H1 (cell line): ENCODE results near the gene ABCG5. TPM values are rescaled to one million over a fixed set of nuclear protein-coding genes. Genes with fewer than 3 reads are reported as not detected.

Experiments
- CTCF ChIA-PET: fragments of 300-600 bp; sonication (Branson Sonifier 250); formaldehyde crosslinking; loops from one replicate; lab custom pipeline; 2021; ENCODE audit not compliant: partially characterized antibody; lab: Charles Lee
- POLR2A ChIA-PET: fragments of 300-600 bp; sonication (Branson Sonifier 250); formaldehyde crosslinking; loops from one replicate; lab custom pipeline; 2021; ENCODE audit warnings: inconsistent platforms; ENCODE audit not compliant: partially characterized antibody; lab: Charles Lee
- DNase-seq, 2 experiments: peaks; one replicate each; pipeline versions ENCODE4 v3.0.0 to v3.0.0-alpha.2; 2010 to 2022; ENCODE audit warnings: low spot score in 2 of 2, low read depth in 1 of 2, mixed read lengths in 1 of 2
- FAIRE-seq: peaks from 2 replicates; lab custom pipeline; 2011; peaks lifted over from hg19 to GRCh38; lab: Jason Lieb, UNC
- H2AFZ ChIP-seq: 2 replicates; pipeline ENCODE4 v1.8.1; 2012; ENCODE audit warnings: low read length, inconsistent platforms
- H2AK5ac ChIP-seq: 2 replicates; pipeline ENCODE4 v1.6.1; 2013; ENCODE audit warnings: low read depth, low read length
- H2BK120ac ChIP-seq: replicated peaks from 2 replicates; pipeline ENCODE3; 2013; ENCODE audit warnings: low read depth, low read length, inconsistent platforms
- H2BK12ac ChIP-seq: 2 replicates; pipeline ENCODE4 v1.6.1; 2013; ENCODE audit warnings: low read depth, low read length
- H2BK15ac ChIP-seq: 2 replicates; pipeline ENCODE4 v1.6.1; 2013; ENCODE audit warnings: low read length
- H2BK20ac ChIP-seq: 2 replicates; pipeline ENCODE4 v1.6.1; 2013; ENCODE audit warnings: low read length
- H2BK5ac ChIP-seq: 2 replicates; pipeline ENCODE4 v1.6.1; 2013; ENCODE audit warnings: low read depth, low read length
- H3K14ac ChIP-seq: 2 replicates; pipeline ENCODE4 v1.6.1; 2013; ENCODE audit warnings: inconsistent platforms; ENCODE audit not compliant: insufficient read length
- H3K18ac ChIP-seq: 2 replicates; pipeline ENCODE4 v1.6.1; 2013; ENCODE audit warnings: low read length; ENCODE audit errors: extremely low read depth
- H3K23ac ChIP-seq: 2 replicates; pipeline ENCODE4 v1.6.1; 2013; ENCODE audit warnings: inconsistent platforms; ENCODE audit not compliant: insufficient read length
- H3K23me2 ChIP-seq: 2 replicates; pipeline ENCODE4 v1.6.1; 2013; ENCODE audit warnings: low read depth, low read length
- H3K27ac ChIP-seq: 2 replicates; pipeline ENCODE4 v1.6.1; 2011; ENCODE audit warnings: low read depth, low read length, inconsistent platforms
- H3K27me3 ChIP-seq, 4 experiments: replicated peaks in 1 of 4; 1 replicate in 1 of 4; 2 replicates in 3 of 4; pipeline versions ENCODE4 v1.6.1 to v1.8.1; 2011 to 2013; ENCODE audit warnings: low read length in 3 of 4, mild to moderate bottlenecking in 3 of 4, inconsistent platforms in 2 of 4, mixed read lengths in 2 of 4, moderate library complexity in 1 of 4; ENCODE audit not compliant: control insufficient read depth in 3 of 4, insufficient read depth in 3 of 4; ENCODE audit errors: extremely low read depth in 1 of 4
- H3K36me3 ChIP-seq, 4 experiments: 2 replicates each; pipeline versions ENCODE4 v1.6.1 to v1.8.1; 2011 to 2013; ENCODE audit warnings: mild to moderate bottlenecking in 4 of 4, low read length in 3 of 4, moderate library complexity in 2 of 4, control low read depth in 1 of 4, inconsistent platforms in 1 of 4; ENCODE audit not compliant: insufficient read depth in 4 of 4, control insufficient read depth in 2 of 4
- H3K4ac ChIP-seq: replicated peaks from 2 replicates; pipeline ENCODE3; 2013; ENCODE audit warnings: low read length, low read depth, mixed read lengths, inconsistent platforms; ENCODE audit not compliant: insufficient read length
- H3K4me1 ChIP-seq, 4 experiments: replicated peaks in 1 of 4; 1 replicate in 1 of 4; 2 replicates in 3 of 4; pipeline versions ENCODE4 v1.6.1 to v1.8.1; 2011 to 2013; ENCODE audit warnings: low read length in 3 of 4, inconsistent platforms in 2 of 4, mixed read lengths in 1 of 4; ENCODE audit not compliant: insufficient read depth in 4 of 4, control insufficient read depth in 3 of 4
- H3K4me2 ChIP-seq, 2 experiments: 2 replicates each; pipeline versions ENCODE4 v1.6.1 to v1.8.1; 2011 to 2013; ENCODE audit warnings: low read depth in 2 of 2, low read length in 2 of 2, control low read depth in 1 of 2, inconsistent platforms in 1 of 2, mild to moderate bottlenecking in 1 of 2; ENCODE audit not compliant: insufficient read depth in 1 of 2
- H3K4me3 ChIP-seq, 4 experiments: fragments of 200-600, 300-600 bp in 1 of 4; sonication (generic), shearing (Covaris generic), sonication (Bioruptor Twin) in 1 of 4; 2 replicates each; pipeline versions ENCODE4 v1.5.1 to v1.8.1; 2011 to 2016; ENCODE audit warnings: low read length in 4 of 4, low read depth in 3 of 4, control low read depth in 2 of 4, inconsistent platforms in 2 of 4, mild to moderate bottlenecking in 2 of 4, mixed read lengths in 1 of 4, moderate library complexity in 1 of 4; ENCODE audit not compliant: insufficient read depth in 2 of 4; ENCODE audit errors: extremely low read depth in 1 of 4
- H3K56ac ChIP-seq: replicated peaks from 2 replicates; pipeline ENCODE3; 2013; ENCODE audit warnings: low read depth, mild to moderate bottlenecking, mixed read lengths, low read length, inconsistent platforms; ENCODE audit not compliant: insufficient read length
- H3K79me1 ChIP-seq: 2 replicates; pipeline ENCODE4 v1.6.1; 2013; ENCODE audit warnings: low read depth, low read length, control low read depth
- H3K79me2 ChIP-seq, 2 experiments: 2 replicates each; pipeline versions ENCODE4 v1.6.1 to v1.8.1; 2012 to 2013; ENCODE audit warnings: low read length in 2 of 2, mild to moderate bottlenecking in 2 of 2, inconsistent platforms in 1 of 2; ENCODE audit not compliant: insufficient read depth in 2 of 2, control insufficient read depth in 1 of 2
- H3K9ac ChIP-seq, 4 experiments: replicated peaks in 1 of 4; 1 replicate in 1 of 4; 2 replicates in 3 of 4; pipeline versions ENCODE4 v1.6.1 to v1.8.1; 2011 to 2013; ENCODE audit warnings: low read depth in 3 of 4, low read length in 3 of 4, control low read depth in 2 of 4, mild to moderate bottlenecking in 2 of 4, moderate library complexity in 2 of 4, inconsistent platforms in 1 of 4; ENCODE audit errors: extremely low read depth in 1 of 4
- H3K9me3 ChIP-seq, 2 experiments: 2 replicates each; pipeline versions ENCODE4 v1.6.1 to v1.8.1; 2012 to 2013; ENCODE audit warnings: mild to moderate bottlenecking in 2 of 2, moderate library complexity in 2 of 2, control low read depth in 1 of 2, inconsistent platforms in 1 of 2, low read depth in 1 of 2, low read length in 1 of 2, mixed read lengths in 1 of 2; ENCODE audit not compliant: insufficient read depth in 2 of 2
- H4K20me1 ChIP-seq, 2 experiments: replicated peaks in 1 of 2; 2 replicates each; pipeline versions ENCODE3 to v1.8.1; 2011 to 2013; ENCODE audit warnings: inconsistent platforms in 2 of 2, low read length in 2 of 2, mild to moderate bottlenecking in 1 of 2; ENCODE audit not compliant: insufficient read depth in 2 of 2, control insufficient read depth in 1 of 2
- H4K5ac ChIP-seq: 2 replicates; pipeline ENCODE4 v1.6.1; 2013; ENCODE audit warnings: low read length, low read depth, mixed read lengths, inconsistent platforms; ENCODE audit not compliant: insufficient read length
- H4K8ac ChIP-seq: 2 replicates; pipeline ENCODE4 v1.8.0; 2013; ENCODE audit warnings: mild to moderate bottlenecking, moderate library complexity, low read length, inconsistent platforms; ENCODE audit not compliant: insufficient read depth; ENCODE audit errors: extremely low read depth
- H4K91ac ChIP-seq: replicated peaks from 2 replicates; pipeline ENCODE3; 2013; ENCODE audit warnings: low read length, mixed read lengths, inconsistent platforms; ENCODE audit not compliant: insufficient read length
- BACH1 ChIP-seq: IDR thresholded peaks from 2 replicates; pipeline ENCODE4 v1.6.1; 2012; ENCODE audit warnings: low read length, improper control_type of control experiment
- BCL11A ChIP-seq, 2 experiments: IDR thresholded peaks; one replicate each; pipeline ENCODE4 v1.6.1; 2011; ENCODE audit warnings: low read depth in 2 of 2, low read length in 2 of 2, mild to moderate bottlenecking in 2 of 2
- CHD1 ChIP-seq: IDR thresholded peaks from 2 replicates; pipeline ENCODE4 v1.6.1; 2012; ENCODE audit warnings: low read depth, low read length, improper control_type of control experiment
- EGR1 ChIP-seq: IDR thresholded peaks from 2 replicates; pipeline ENCODE4 v1.6.1; 2011; ENCODE audit warnings: low read depth, low read length, borderline replicate concordance
- GTF2F1 ChIP-seq: IDR thresholded peaks from 2 replicates; pipeline ENCODE4 v1.6.1; 2012; ENCODE audit warnings: low read depth, low read length, improper control_type of control experiment, borderline replicate concordance
- MAFK ChIP-seq: IDR thresholded peaks from 2 replicates; pipeline ENCODE4 v1.6.1; 2012; ENCODE audit warnings: low read depth, mild to moderate bottlenecking, improper control_type of control experiment, low read length
- MAX ChIP-seq: IDR thresholded peaks from 2 replicates; pipeline ENCODE4 v1.6.1; 2012; ENCODE audit warnings: inconsistent platforms
- NANOG ChIP-seq: IDR thresholded peaks from 2 replicates; pipeline ENCODE4 v1.6.1; 2011; ENCODE audit warnings: low read length, low read depth, mild to moderate bottlenecking, inconsistent platforms; ENCODE audit not compliant: insufficient read depth, poor library complexity, severe bottlenecking
- SIRT6 ChIP-seq: IDR thresholded peaks from one replicate; pipeline ENCODE4 v1.7.1; 2012; ENCODE audit warnings: low read length, inconsistent platforms
- SIX5 ChIP-seq: IDR thresholded peaks from 2 replicates; pipeline ENCODE4 v1.6.1; 2011; ENCODE audit warnings: mild to moderate bottlenecking, low read depth, low read length
- SP2 ChIP-seq: IDR thresholded peaks from 2 replicates; pipeline ENCODE4 v1.6.1; 2012; ENCODE audit warnings: mild to moderate bottlenecking, low read length, inconsistent platforms
- TAF7 ChIP-seq: optimal IDR thresholded peaks from 2 replicates; pipeline ENCODE3; 2011; ENCODE audit warnings: low read depth, mild to moderate bottlenecking, inconsistent platforms, low read length, moderate library complexity, borderline replicate concordance
- TCF12 ChIP-seq: IDR thresholded peaks from 2 replicates; pipeline ENCODE4 v1.6.1; 2011; ENCODE audit warnings: low read depth, mild to moderate bottlenecking, low read length
- YY1 ChIP-seq: IDR thresholded peaks from 2 replicates; pipeline ENCODE4 v1.6.1; 2011; ENCODE audit warnings: low read depth, mild to moderate bottlenecking, low read length
- WGBS, 2 experiments: shearing (Covaris generic) in 1 of 2; methylation state at CpG; one replicate each; pipeline versions ENCODE4 v1.1.6 to v1.1.7; 2013 to 2015; ENCODE audit warnings: low lambda C conversion rate in 2 of 2, mixed read lengths in 2 of 2, inconsistent platforms in 1 of 2, low coverage in 1 of 2, missing lambda C conversion rate in 1 of 2; ENCODE audit not compliant: insufficient replicate concordance in 2 of 2, insufficient coverage in 1 of 2, insufficient read length in 1 of 2; ENCODE audit errors: extremely low coverage in 1 of 2, missing lambda C conversion rate in 1 of 2; 5-methylcytosine and 5-hydroxymethylcytosine counted together
- polyA plus RNA-seq, 7 experiments: library from polyadenylated mRNA; depleted of rRNA in 3 of 7; stranded (reverse) in 5 of 7; unstranded in 2 of 7; fragments of >200 nt in 5 of 7; fragments of 200-250 nt in 2 of 7; gene quantifications; 1 replicate in 5 of 7; 2 replicates in 1 of 7; 4 replicates in 1 of 7; pipeline versions ENCODE4 v1.2.1 to v1.2.3, GENCODE V29; 2011 to 2013; ENCODE audit warnings: missing spikeins in 2 of 7, mixed read lengths in 2 of 7
- total RNA-seq: library from RNA; stranded (reverse); fragmentation: NEBNext Ultra II Directional; extraction: Animal tissue kit (Norgen Biotek cat#: 25700); gene quantifications from 2 replicates; pipeline ENCODE4 v1.2.1, GENCODE V29; 2021

ABCG5 gene
- total and polyA plus RNA-seq, 2 of the 8 experiments (the other 6 are each of a cell fraction or from before 2014, with no cell fraction given): not detected

- POLR2A ChIA-PET: interaction anchor here (0.6 kb wide), 1 partner anchor 118 kb away, joined by 3 read pairs; no protein-coding TSS in a partner anchor
- Histone ChIP-seq H3K18ac (no peak overlapping the region), H2BK15ac (no peak overlapping the region), H2AK5ac (no peak overlapping the region), H4K20me1 (peaks cover 0 to 2% of the 10 kb centered on the region in 2 experiments), H3K4me1 (no peaks in the 10 kb centered on the region), H3K4ac (no peak overlapping the region), H3K36me3 (peaks cover 19 to 58% (median 44%) of the 10 kb centered on the region in 4 experiments), H3K4me2 (no peak overlapping the region), H3K79me1 (no peaks in the 10 kb centered on the region), H3K56ac (no peak overlapping the region), H2BK20ac (no peak overlapping the region), H3K79me2 (no peaks in the 10 kb centered on the region), H2BK120ac (no peak overlapping the region), H2AFZ (no peak overlapping the region), H4K8ac (no peak overlapping the region), H4K91ac (no peak overlapping the region), H3K23me2 (no peaks in the 10 kb centered on the region), H3K27me3 (no peaks in the 10 kb centered on the region), H3K27ac (no peak overlapping the region), H3K23ac (no peak overlapping the region), H3K14ac (no peak overlapping the region), H3K4me3 (no peak overlapping the region), H3K9ac (no peak overlapping the region), H2BK5ac (no peak overlapping the region), H2BK12ac (no peak overlapping the region), H4K5ac (no peak overlapping the region), H3K9me3 (no peaks in the 10 kb centered on the region)
- CTCF ChIA-PET: interaction anchor here (0.6 to 2.9 kb wide), 2 partner anchors 9 to 105 kb away, joined by 3 to 8 read pairs; no protein-coding TSS in a partner anchor
- FAIRE-seq (no peak), DNase-seq (no peak)
- TF ChIP-seq EGR1: no peak
- TF ChIP-seq BCL11A (IDR thresholded peaks at IDR 0.05; ENCODE audit: low read depth in 2 of 2, low read length in 2 of 2): no peak
- no peak for TF ChIP-seq YY1
- TF ChIP-seq MAFK: no peak
- TF ChIP-seq SIRT6: no peak
- no peak for TF ChIP-seq GTF2F1
- no peak for TF ChIP-seq MAX
- no peak for TF ChIP-seq BACH1
- TF ChIP-seq CHD1: no peak
- no peak for TF ChIP-seq SP2
- no peak for TF ChIP-seq TCF12
- TF ChIP-seq SIX5: no peak
- TF ChIP-seq NANOG: no peak
- TF ChIP-seq TAF7: no peak
- WGBS, 2 experiments: 90% methylated on average over 7 of the region's 7 CpGs; no CpG with 5 or more reads in 1 of the 2 experiments
Observed at GRCh38 chr2:43887176-43887575, 48.5 kb upstream of the ABCG5 start.
